Measurements from ENCODE around the gene PAX5.

PAX5 gene

GRCh38 chr9:36960575-36960955, 73.5 kb downstream of the PAX5 start:
- no peak for DNase-seq (ENCODE audit: low read depth)

DNA sequence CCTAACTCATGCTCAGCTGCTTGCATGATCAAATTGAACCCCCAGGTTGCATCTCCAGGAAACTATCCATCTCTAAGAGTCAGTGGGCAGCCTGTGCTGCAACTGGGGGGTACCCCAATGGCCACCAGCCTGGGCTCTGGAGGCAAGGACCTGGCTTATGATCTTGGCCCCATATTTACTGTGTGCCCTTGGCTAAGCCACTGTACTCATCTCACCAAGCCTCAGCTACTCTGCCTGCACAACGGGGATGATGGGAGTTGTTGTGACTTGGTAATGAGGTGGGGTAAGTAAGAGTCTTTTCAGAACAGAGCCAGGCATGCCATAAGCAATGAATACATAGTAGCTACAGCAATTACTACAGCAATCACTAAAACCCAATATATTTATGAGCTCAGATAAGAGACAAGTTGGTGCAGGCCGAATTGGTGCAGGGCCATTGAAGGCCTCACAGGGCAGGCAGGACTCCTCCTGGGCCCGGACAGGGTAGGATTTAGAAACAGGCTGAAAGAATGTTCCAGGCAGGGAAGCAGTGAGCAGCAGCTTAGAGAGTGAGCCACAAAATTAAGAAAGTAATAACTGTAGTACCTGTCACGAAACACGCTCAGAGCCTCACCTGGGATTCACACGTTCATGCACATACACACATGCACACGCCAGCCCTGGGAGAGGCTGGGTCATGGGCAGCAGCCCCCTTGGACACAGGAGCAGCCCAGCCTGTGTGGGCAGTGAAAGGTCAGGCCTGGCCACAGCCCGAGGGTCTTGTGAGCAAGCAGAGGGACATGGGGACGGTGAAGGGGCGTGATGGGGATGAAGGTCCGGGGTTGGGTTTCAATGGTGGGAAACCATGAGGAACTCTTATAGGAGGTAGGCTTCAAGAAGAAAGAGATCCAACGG, 74.1 kb downstream of the PAX5 start:
- no peak for DNase-seq (ENCODE audit: low read depth)

DNA sequence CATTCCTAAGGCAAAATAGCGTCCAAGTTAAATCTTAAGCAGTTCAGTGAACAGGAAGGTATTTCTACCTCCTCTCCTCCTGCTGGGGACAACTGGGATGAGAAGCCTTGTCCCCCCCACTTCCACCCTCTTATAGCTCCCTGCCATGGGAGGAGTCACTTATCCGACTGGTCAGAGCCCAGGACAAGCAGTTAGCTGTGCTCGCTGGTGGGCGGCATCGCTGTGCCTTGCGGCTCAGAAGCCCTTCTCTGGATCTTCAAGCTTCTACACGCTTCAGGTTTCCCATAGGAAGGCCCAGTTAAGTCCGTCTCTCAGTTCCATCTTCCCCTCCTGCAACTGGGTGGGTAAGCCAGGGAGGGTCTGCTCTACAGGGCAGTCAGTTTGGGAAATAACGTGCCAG, 77.2 kb downstream of the PAX5 start:
- no peak for DNase-seq (ENCODE audit: low read depth)

DNA sequence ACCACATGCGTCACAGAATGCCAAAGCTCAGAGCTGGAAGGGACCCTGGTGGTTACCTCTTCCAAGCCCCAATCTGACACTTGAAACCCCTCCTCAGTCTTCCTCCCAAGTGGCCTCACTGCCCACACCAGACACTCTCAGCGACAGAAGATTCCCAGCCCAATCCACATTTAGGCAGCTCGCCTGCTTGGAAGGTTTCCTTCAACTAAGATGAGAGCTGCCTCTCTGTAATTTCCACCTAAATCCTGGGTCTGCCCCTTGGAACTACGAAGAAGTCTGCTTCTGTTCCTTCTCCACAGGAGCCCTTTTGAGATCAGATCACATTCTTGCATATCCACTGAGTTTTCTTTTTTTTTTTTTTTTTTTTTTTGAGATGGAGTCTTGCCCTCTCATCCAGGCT, 83.7 kb downstream of the PAX5 start:
- no peak for DNase-seq (ENCODE audit: low read depth)

- no peak for DNase-seq (ENCODE audit: low read depth)
Measured at GRCh38 chr9:36949466-36949865, 84.6 kb downstream of the PAX5 start.

DNA sequence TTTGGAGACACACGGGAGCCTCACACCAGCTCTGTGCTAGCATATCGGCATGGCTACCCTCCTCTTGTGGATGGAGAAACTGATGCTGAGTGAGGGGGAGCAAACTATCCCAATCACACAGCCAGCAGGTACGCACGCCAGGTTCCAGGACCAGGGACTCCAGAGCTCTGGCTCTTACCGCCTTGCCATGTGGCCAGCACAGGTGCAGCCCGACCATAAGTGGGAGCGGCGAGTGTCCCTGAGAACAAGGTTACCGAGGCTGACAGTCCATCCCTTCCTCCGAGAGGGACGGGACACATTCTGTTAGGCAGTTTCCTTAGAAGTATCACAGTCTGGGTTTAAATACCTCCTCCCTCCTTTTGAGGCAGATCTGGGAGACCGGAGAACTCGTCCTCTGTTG, 86.0 kb downstream of the PAX5 start:
- no peak for DNase-seq (ENCODE audit: low read depth)

- DNase-seq (ENCODE audit: low read depth), result peak; percentile 26
Measured at GRCh38 chr9:36946653-36947052, 87.4 kb downstream of the PAX5 start.

DNA sequence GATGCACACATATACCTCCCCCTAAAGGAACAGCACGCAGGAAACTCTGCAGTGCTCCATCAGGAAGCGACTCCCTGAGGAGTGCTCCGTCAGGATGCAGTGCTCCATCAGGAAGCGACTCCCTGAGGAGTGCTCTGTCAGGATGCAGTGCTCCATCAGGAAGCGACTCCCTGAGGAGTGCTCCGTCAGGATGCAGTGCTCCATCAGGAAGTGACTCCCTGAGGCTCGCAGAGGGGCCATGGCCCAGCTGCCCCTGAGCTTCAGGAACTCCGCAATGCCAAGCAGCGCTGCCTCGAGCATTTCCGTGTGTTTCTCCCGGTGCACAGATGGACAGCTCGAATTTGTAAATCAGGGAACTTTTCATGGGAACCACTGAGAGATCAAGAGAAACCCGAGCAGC, 88.1 kb downstream of the PAX5 start:
- DNase-seq (ENCODE audit: low read depth), result no peak

DNA sequence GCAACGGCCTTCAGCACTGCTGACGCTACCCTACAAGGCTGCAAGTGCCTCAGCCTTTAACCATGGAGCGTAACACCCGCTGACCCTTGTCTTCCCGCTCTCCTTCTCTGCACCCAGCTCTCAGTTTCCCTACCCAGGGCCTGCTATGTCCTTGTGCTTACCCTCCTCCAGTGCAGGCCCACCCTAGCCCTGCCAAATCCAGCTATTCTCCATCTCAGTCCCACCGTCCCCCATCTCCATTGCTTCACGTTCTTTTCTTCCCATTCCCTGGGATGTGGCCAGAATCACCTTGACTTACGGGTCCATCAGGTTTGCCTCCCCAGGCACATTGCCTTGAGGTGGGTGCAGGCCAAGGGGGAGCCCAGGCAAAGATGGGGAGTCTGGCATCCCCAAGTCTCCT, 91.2 kb downstream of the PAX5 start:
- DNase-seq (ENCODE audit: low read depth), result no peak

DNA sequence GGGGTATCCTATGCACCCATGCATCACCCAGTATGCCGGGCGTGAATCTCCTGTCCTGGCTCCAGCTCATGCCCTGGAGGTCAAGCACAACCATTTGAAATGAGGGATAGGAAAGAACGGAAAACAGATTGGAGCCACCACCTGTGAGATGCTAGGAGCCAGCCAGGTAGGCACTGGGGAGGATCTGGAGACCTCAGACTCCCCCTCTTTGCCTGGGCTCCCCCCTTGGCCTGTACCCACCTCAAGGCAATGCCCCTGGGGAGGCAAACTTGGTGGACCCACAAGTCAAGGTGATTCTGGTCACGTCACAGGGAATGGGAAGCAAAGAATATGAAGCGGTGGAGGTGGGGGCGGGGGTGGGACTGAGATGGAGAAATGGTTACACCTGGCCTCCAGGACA, 92.6 kb downstream of the PAX5 start:
- no peak for DNase-seq (ENCODE audit: low read depth)

DNA sequence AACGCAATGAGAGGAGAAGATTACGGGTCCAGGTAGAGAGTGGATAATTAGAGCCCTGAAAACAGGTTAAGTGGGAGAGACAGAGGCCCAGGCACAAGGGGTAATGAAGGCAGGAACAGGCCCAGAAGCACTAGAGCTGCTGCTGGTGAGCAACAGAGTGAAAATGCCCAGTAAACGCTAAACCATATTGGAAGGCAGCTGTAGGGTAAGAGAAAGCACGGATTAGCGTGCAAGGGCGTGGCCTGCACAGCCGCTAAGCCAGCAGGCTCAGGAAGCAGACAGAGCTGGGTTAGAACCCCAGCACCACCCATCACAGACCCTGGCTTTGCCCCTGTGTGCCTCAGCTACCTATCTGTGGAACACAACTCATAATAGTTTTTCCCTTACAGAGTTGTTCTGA, 93.2 kb downstream of the PAX5 start:
- no peak for DNase-seq (ENCODE audit: low read depth)

DNA sequence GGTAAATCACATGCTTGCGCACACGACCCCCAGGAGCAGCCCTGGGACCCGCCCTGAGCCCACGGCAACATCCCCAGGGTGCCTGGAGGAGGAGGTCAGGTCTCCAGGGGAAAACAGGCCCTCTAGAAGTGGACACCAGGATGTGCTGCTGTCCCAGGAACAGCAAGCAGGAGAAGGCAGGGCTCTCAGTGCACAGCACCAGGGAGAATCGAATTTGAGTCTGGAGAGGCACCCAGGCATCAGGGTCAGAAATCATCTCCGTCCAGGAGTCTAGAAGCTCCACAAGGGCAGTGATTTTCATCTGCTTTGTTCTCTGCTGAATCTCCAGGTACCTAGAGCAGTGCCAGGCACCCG, 93.6 kb downstream of the PAX5 start:
- DNase-seq (ENCODE audit: low read depth), result no peak

DNA sequence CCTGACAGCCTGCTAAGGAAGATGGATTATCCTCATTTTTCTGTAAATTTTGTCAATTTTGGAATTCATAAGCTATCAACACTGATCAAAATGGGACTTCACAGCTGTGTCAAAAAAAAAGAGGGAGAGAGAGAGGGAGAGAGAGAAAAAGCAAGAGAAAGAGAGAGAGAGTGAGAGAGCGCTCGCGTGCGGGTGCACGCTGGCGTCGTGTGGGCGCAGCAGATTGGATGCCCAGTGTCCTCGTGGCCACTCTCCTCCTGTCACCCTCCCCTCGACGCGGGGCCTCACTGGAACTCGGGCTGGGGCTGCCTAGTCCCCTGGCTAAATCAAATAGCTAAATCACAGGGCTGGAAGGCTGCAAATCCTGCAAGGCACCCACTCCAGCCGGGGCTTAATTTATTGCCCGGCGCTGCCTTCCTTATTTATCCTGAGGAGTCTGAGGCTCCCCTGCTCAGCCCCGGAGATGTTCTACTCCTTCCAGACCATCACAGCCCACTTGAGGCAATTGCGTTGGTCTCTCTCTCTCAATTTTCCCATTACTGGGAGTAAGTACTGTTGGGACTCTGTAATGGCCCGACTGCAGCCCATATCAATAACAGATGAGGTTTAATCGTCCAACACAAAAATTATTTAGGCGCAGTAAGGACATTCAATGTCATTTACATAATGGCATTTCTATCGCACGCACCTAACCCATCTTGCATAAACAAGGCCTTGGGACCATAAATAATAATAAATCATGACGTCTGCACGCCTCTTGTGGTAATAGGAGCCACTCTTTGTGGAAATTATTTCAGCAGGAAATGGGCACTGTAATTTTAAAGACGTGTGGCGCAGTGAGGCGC, 94.2 kb downstream of the PAX5 start:
- no peak for DNase-seq (ENCODE audit: low read depth)

DNA sequence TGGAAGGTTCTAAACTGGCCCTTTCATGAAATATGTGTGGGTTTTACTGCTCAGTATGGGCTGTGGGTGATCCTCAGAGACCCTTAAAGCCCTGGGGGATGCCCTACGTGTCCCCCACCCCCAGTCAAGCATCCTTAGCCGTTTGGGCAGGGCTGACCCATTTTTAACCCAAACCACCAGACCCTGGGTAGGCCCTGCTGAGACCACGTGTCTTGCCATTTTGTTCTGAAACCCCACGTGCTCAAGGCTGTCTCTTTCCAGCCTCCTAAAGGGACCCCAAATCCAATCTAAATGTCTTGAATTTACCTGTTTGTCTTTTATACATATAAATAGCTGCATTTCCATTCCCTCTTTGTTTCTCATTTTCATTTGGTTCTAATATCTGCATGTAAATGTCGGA, 94.9 kb downstream of the PAX5 start:
- no peak for DNase-seq (ENCODE audit: low read depth)

GRCh38 chr9:36938617-36939016, 95.5 kb downstream of the PAX5 start:
- no peak for DNase-seq (ENCODE audit: low read depth)

GRCh38 chr9:36937951-36938350, 96.1 kb downstream of the PAX5 start:
- no peak for DNase-seq (ENCODE audit: low read depth)

DNA sequence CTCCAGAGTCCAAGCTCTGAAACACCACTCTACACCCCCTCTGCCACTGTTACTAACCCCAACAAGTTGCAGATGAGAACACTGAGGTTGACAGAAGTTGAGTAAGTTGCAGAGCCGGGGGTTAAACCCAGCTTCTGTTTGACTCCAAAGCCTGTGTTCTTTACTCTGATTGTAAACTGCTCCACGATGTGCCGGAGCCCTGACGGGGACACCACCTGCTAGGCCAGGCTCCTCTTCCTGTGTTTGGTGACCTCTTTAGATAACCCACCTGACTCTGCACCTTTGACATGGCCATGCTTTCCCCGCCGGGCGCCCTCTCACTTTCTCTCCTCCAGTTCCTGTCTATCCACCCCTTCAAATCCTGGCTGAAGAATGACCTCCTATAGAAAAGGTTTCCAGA, 96.7 kb downstream of the PAX5 start:
- DNase-seq (ENCODE audit: low read depth), result no peak

GRCh38 chr9:36936498-36936831, 97.6 kb downstream of the PAX5 start:
- DNase-seq (ENCODE audit: low read depth), result no peak

DNA sequence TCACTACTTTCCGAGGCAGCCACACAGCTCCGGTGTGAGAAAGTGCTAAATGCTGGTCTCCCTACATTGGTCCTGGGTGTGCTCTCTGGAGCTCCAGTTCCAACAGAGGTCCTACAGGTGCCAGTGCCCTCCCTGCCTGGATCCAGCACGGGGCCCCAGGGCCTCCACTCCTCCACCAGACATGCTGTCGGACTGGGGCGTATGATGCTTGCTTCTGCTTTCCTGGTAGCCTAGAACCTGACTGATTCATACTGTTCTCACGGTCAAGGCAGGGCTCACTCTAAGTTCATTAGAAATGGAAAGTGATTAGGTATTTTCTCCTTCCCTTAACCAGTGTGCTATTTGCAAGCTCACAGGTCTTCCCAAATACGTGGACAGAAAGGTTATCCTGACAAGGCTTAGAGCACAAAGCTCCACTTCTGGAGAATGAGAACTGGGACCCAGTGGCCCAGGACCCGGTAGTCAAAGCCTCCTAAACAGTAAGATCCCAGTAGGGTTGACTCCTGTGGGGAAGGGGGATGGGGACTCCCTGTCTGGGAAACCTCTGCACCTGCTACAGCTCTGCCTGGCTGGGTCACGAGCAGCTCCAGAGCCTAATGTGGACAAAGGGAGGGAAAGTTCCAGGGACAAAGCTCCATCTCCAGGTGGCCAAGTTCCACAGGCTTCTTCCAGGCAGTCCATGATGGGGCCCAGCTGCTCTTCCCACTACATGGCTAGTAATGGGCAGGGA, 98.1 kb downstream of the PAX5 start:
- no peak for DNase-seq (ENCODE audit: low read depth)

- no peak for DNase-seq (ENCODE audit: low read depth)
Measured at GRCh38 chr9:36935332-36935731, 98.7 kb downstream of the PAX5 start.

- no peak for DNase-seq (ENCODE audit: low read depth)
Measured at GRCh38 chr9:36934478-36935065, 99.5 kb downstream of the PAX5 start.

GRCh38 chr9:36933676-36934215, 100.3 kb downstream of the PAX5 start:
- no peak for DNase-seq (ENCODE audit: low read depth)

Measured in ELR (cell line).